Colonic mucosa (tissue), 4 donors: Measurements from ENCODE around the gene FKBP2. TPM values are rescaled to one million over a fixed set of nuclear protein-coding genes. Genes with fewer than 3 reads are reported as not detected.

ENCODE experiments used
- DNase-seq: peaks from one replicate; pipeline ENCODE4 v3.0.0-alpha.2; 2020
- H3K27ac ChIP-seq: fragments of 200-600 bp; one replicate; pipeline ENCODE4 v1.8.0; 2021
- H3K27me3 ChIP-seq: fragments of 200-600 bp; one replicate; pipeline ENCODE4 v1.8.0; 2021
- H3K36me3 ChIP-seq: fragments of 200-600 bp; one replicate; pipeline ENCODE4 v1.8.0; 2021
- H3K4me1 ChIP-seq: fragments of 200-600 bp; one replicate; pipeline ENCODE4 v1.8.0; 2021; ENCODE audit warnings: mild to moderate bottlenecking
- H3K4me3 ChIP-seq: fragments of 200-600 bp; one replicate; pipeline ENCODE4 v1.8.0; 2021
- H3K9ac ChIP-seq, 2 donors: one replicate each; pipeline ENCODE4 v1.7.0; 2013; ENCODE audit warnings: control low read depth in 2 of 2, low read depth in 2 of 2, low read length in 2 of 2
- H3K9me3 ChIP-seq: fragments of 200-600 bp; one replicate; pipeline ENCODE4 v1.8.0; 2021
- intact Hi-C: fragments of 100-400 bp; cut with DNase I; formaldehyde crosslinking; loops from one replicate; pipeline ENCODE4 v1.14.1; 2022
- total RNA-seq, 2 donors: library from RNA; stranded (reverse); fragmentation: NEBNext Ultra II Directional in 1 of 2; extraction: Animal tissue kit (Norgen Biotek cat#: 25700) in 1 of 2; gene quantifications; one replicate each; pipeline ENCODE4 v1.2.1, GENCODE V29; 2021
- TF ChIP-seq, protein P1 (sequence below): fragments of 200-600 bp; IDR thresholded peaks from one replicate; pipeline ENCODE4 v1.8.0; 2022; ENCODE audit warnings: antibody characterized with exemption, mild to moderate bottlenecking
- donor health status: healthy.
- donor health status: DM: no; HTN: no; CAD: no.
- donor health status: DM: no; HTN: no; CAD: no.

FKBP2 gene
- total RNA-seq, 2 donors from 2014 or later = 71.7 to 104 TPM

DNA sequence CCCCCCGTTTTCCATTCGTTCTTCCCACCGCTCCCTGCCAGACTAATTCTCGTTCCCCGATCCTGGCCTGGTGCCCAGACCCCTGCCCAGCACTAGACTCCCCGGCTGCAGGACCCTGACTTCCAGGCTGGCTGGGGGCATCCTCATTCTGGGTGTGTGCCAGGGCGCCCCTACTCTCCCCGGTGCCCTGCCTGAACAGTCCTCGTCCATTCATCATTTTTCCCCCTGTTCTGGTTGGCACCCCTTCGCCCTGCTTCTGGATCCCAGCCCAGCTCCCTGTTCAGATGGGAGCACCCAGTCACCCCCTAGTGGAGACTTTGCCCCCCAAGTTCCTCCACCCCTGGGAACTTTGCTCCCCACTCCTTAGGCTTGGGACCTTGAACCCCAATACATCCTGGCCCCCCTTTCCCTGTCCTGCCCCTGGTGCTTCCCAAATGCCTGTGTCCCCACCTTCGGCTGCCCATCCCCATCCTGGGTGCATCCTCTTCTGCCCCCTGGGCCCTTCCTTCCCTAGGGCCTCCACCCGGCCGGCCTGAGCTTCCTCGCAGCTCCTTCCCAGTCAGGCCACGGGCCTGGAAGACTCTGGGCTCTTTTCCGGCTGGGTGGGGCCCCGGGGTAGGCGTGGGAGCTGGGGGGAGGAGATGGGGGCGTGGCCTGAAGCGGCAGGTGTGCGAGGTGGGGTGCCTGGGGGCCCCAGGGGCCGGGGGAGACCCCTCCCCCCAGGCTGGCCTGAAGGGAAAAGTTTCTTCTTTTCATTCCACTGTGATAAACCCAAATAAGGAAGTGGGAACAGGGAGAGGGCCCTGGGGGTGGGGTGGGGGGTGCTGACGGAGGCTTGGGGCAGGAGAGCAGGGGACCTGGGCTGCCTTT lies 11.3 kb downstream of the FKBP2 start:
- Histone ChIP-seq H3K36me3 (peaks cover 5% of the 10 kb centered on the region), H3K27ac (peak overlapping the region; percentile 80), H3K9me3 (no peaks in the 10 kb centered on the region), H3K9ac (peak overlapping the region; percentile 89 to 91), H3K4me1 (peaks cover 9% of the 10 kb centered on the region), H3K4me3 (peak overlapping the region; percentile 97), H3K27me3 (no peaks in the 10 kb centered on the region)
- intact Hi-C loops = no loop called here
- TF ChIP-seq, protein P1, sequence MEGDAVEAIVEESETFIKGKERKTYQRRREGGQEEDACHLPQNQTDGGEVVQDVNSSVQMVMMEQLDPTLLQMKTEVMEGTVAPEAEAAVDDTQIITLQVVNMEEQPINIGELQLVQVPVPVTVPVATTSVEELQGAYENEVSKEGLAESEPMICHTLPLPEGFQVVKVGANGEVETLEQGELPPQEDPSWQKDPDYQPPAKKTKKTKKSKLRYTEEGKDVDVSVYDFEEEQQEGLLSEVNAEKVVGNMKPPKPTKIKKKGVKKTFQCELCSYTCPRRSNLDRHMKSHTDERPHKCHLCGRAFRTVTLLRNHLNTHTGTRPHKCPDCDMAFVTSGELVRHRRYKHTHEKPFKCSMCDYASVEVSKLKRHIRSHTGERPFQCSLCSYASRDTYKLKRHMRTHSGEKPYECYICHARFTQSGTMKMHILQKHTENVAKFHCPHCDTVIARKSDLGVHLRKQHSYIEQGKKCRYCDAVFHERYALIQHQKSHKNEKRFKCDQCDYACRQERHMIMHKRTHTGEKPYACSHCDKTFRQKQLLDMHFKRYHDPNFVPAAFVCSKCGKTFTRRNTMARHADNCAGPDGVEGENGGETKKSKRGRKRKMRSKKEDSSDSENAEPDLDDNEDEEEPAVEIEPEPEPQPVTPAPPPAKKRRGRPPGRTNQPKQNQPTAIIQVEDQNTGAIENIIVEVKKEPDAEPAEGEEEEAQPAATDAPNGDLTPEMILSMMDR = no peak
- peak; percentile 92 for DNase-seq

DNA sequence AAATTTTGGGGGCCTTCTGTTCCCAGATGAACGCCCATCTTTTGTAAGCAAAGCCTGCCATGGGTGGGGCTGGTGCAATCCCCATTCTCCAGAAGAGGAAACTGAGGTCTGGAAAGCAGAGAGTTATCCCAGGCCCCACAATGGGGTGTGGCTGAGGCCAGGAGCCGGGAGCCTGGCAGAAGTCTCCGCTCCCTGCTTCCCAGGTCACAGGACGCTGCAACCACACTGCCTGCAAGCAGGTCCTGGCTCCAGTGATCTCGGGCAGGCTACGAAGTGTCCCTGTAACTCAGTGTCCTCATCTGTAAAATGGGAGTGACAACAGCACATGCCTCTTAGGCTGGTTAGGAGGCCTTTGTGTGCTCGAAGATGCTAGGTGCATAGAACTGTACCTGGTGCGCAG lies 12.1 kb downstream of the FKBP2 start:
- H3K9ac ChIP-seq = peak overlapping the region; percentile 8 to 89
- H3K9me3 ChIP-seq = no peaks in the 10 kb centered on the region
- no peaks in the 10 kb centered on the region for H3K27me3 ChIP-seq
- peak overlapping the region; percentile 80 for H3K27ac ChIP-seq
- TF ChIP-seq, protein P1 = no peak
- peaks cover 9% of the 10 kb centered on the region for H3K4me1 ChIP-seq
- intact Hi-C loops = no loop called here
- H3K4me3 ChIP-seq = peak overlapping the region; percentile 97
- peaks cover 5% of the 10 kb centered on the region for H3K36me3 ChIP-seq
- no peak for DNase-seq

DNA sequence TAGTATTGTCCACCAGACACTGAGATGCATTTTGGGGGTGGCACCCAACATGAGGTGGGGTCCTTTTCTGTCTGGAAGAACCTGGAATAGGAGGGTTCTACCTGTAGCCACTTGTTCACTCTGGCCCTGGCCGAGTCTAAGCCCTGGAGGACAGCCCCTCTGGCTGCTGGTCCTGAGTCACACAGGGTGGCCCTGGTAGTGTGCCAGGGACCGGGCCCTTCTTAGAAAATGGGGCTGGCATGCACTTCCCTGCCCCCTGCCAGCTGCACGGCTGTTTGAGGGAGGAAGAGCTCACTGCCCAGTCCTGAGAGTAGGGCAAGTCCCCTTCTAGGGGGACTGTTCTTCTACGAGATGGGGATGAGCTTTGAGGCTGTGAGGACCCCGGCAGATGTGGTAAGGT lies 12.6 kb downstream of the FKBP2 start:
- Histone ChIP-seq H3K4me3 (no peak overlapping the region), H3K9ac (peak overlapping the region in 1 of 2 donors; percentile 14), H3K36me3 (peaks cover 5% of the 10 kb centered on the region), H3K4me1 (peaks cover 9% of the 10 kb centered on the region), H3K27ac (no peak overlapping the region), H3K27me3 (no peaks in the 10 kb centered on the region), H3K9me3 (no peaks in the 10 kb centered on the region)
- TF ChIP-seq, protein P1 = no peak
- intact Hi-C loops = no loop called here
- DNase-seq = no peak

DNA sequence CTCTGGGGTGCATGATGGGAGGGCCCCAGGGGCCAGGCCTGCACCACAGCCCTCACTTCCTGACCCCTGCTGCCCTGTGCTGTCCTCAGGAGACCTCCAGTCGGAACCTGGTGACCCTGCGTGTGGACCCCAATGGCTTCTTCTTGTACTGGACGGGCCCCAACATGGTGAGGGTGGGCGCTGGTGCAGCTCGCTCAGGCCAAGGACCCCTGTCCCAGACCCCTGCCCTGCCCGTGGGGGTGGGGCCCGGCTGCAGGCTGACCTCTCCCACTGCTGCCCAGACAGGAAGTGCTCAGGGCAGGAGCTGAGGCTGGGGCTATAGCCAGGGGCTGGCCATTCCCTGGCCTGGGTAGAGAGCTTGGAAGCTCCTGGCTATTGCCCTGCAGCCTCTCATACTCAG lies 13.4 kb downstream of the FKBP2 start:
- DNase-seq = no peak
- Histone ChIP-seq H3K27ac (no peak overlapping the region), H3K36me3 (peaks cover 12% of the 10 kb centered on the region), H3K27me3 (no peaks in the 10 kb centered on the region), H3K9ac (no peak overlapping the region), H3K4me3 (no peak overlapping the region), H3K9me3 (no peaks in the 10 kb centered on the region), H3K4me1 (peaks cover 9% of the 10 kb centered on the region)
- TF ChIP-seq, protein P1 = no peak
- intact Hi-C loops = no loop called here

DNA sequence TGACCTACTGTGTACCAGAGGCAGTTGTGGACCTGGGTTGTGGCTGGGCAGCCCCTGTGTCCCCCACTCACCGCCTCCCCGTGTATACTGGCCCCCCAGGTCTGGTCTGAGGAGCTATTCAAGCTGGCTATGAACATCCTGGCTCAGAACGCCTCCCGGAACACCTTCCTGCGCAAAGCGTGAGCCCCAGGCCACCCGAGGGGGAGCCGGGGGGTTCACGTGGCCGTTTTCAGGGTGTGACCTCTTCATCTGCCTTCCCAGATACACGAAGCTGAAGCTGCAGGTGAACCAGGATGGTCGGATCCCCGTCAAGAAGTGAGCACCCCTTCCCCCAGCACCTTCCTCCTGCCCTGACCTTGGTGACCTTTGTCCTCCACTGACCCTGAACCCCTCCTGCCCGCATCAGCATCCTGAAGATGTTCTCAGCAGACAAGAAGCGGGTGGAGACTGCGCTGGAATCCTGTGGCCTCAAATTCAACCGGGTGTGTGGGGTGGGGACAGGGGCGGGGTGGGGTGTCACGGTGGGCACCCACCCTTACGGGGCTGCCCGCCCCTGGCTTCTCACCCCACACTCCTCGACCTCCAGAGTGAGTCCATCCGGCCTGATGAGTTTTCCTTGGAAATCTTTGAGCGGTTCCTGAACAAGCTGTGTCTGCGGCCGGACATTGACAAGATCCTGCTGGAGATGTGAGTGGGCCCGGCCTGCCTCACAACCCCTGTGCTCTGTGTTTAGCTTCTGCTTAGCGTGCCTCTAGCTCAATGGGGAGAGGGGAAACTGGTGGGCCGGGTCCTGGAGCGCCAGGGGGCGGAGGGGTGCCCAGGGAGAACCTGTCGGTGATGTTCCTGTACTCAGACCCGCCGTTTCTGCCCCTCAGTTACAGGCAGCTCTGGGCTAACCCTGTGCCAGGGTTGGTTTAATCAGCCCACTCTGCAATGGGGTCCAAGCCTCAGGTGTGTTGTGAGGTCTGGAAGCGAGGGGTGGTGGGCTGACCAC lies 14.5 kb downstream of the FKBP2 start:
- peaks cover 14% of the 10 kb centered on the region for H3K36me3 ChIP-seq

More for the DNA sequence above, 14.5 kb downstream of the FKBP2 start:
- Histone ChIP-seq H3K4me1 (peaks cover 9% of the 10 kb centered on the region), H3K4me3 (no peak overlapping the region), H3K9ac (no peak overlapping the region), H3K27ac (no peak overlapping the region), H3K27me3 (no peaks in the 10 kb centered on the region), H3K9me3 (no peaks in the 10 kb centered on the region)
- intact Hi-C loops = no loop called here
- TF ChIP-seq, protein P1 = no peak
- no peak for DNase-seq
